HG02970 (cell line): ENCODE measurements around the gene RASSF8.
"Not testable (repeated sequence)": the region's sequence is repeated elsewhere in the genome, so short reads cannot be mapped to it uniquely, and the experiment has no call there.

Experiments used
- ATAC-seq: cut with Tn5 transposase; IDR thresholded peaks from one replicate; pipeline ENCODE4 v1.9.1; 2021; ENCODE audit warnings: mild to moderate bottlenecking, moderate library complexity, moderate number of reproducible peaks; ENCODE audit not compliant: unreplicated experiment, low FRiP score

The RASSF8 gene

DNA sequence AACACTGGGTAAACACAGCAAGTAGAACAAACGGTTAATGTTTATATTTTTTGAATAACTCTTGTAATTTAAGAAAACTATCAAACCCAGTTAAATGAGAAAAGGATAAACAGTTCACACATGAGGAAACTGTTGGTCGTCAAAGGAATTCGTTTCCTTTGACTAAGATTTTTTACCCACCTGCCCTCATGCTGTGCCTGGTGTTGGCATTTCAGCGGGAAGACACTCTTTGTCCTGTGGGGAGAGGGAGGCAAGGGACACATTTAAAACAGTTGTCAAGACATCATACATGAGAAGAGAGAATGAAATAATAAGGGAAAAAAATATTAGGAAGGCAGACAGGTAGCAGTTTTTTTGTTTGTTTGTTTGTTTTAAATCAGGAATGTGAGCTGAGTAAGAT, 95.9 kb downstream of the RASSF8 start:
- ATAC-seq = no peak

DNA sequence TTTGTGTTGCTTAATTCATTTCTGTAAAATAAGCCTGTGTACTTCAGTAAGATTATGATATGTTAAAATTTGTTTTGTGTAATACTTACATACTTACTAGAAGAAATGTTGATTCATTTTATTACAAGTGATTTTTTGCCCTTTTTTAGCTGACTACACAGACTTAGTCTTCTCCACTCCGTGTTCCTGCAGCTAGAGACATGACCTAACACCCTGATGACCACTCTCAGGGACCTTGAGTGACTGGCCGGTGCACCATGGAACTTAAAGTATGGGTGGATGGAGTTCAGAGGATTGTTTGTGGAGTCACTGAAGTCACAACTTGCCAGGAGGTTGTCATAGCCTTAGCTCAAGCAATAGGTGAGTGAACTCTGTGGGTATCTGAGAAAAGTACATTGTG, 96.6 kb downstream of the RASSF8 start:
- no peak for ATAC-seq

DNA sequence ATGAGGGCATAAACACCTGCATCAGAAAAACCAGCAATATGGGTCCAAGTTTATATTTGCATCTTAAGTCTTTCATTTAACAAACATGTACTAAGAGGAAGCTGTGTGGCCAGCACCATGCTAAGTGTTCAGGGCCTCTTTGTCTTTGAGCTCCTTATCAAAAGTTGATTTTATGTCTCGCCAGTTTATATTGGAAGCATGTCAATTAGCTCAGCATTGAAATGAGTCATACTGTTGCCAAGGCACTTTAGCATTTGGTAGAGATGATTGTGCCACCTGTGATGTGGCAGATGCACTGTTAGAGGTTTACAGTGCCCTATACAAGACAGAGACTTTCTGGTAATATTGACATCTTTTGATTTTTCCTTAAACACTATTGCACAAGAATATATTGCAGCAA, 97.9 kb downstream of the RASSF8 start:
- no peak for ATAC-seq

DNA sequence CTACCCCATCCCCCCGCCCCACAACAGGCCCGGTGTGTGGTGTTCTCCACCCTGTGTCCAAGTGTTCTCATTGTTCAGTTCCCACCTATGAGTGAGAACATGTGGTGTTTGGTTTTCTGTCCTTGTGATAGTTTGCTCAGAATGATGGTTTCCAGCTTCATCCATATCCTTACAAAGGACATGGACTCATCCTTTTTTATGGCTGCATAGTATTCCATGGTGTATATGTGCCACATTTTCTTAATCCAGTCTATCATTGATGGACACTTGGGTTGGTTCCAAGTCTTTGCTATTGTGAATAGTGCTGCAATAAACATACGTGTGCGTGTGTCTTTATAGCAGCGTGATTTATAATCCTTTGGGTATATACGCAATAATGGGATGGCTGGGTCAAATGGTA, 98.8 kb downstream of the RASSF8 start:
- not testable (repeated sequence) for ATAC-seq

DNA sequence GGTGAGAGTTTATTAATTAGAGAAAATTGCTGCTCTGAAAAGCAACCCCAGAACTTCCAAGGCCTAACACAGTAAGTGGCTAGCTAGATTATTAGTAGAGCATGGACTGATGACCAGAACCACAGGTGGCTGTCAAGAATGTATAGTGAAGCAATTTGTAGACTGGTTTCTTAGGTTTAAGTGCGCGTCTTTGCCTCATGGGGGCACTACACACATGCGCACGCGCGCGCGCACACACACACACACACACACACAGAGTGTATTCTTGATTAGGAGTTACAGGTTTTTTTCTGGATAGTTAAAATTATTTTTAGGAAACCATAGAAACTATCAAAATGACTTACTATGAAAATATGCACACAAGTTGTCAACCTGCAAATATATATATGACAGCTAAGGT, 99.8 kb downstream of the RASSF8 start:
- ATAC-seq = no peak

DNA sequence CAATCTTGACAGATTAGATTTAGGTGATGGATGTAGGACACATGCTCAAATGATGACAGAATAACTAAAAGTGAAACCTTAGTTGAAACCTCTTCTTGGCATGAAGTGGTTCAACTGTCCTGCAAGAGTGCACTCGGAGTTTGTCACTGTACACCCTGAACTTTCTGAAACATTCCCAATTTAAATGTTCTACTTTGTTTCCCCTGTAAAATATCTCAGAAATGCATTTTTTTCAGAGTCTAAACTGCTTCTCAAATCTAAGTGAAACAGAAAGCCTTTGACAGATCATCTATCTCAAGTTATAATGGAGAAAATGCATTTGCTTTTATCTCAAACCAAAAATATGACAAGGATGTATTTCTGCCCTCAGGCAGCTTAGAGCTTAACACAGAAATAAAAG, 100.3 kb downstream of the RASSF8 start:
- no peak for ATAC-seq

DNA sequence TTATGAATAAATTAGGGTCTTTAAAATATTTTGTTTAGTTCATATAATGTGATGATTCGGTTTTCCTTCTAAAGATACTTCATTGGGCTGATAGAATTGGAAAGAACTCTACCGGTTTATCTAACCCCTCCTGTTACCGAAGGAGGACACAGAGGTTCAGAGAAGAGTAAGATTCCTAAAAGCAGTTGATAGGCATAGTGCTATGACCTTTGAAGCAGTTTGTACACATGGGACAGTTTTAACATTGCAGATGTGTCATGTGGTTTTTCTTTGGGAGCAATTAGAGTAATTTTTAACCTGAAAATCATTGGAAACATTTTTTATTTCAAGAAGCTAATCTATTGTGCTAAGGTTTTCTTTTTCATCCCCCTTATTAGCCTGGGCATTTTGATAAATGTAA, 103.5 kb downstream of the RASSF8 start:
- no peak for ATAC-seq

DNA sequence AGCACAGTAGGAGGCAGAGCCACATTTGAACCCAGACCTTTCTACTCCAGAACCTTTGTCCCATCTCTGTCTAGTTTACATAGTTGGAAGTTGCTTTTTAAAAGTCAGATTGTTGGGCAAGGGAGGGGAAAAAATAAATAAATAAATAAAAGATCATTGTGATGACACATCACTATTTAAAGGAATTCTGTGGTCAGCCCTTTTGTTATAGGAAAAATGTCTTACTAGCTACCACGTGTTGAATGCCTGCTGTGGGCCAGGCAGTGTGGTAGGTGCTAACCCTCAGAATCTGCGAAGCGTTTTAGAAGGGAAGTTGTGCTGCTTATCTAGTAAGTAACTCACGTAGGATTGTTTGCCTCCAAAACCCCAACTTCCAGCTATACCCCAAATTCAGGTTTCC, 104.1 kb downstream of the RASSF8 start:
- no peak for ATAC-seq

DNA sequence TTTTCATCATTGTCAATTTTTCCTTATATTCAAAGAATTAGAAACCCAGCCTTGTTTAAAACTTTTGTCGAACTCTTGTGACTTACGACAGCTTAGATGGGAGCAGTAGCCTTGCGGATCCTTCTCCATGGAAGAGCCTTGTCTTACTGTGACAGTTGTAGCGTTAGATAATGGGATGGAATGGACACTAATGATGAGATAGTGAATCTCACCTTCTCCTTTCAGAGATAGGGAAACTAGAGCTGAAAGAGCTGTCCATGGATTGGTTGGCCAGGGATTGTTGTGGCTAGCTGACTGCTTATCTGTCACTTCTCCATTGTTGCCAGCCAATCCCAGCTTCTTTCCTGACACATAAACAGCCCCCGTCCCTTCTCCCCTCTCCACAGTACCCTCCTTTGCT, 107.0 kb downstream of the RASSF8 start:
- ATAC-seq = no peak

DNA sequence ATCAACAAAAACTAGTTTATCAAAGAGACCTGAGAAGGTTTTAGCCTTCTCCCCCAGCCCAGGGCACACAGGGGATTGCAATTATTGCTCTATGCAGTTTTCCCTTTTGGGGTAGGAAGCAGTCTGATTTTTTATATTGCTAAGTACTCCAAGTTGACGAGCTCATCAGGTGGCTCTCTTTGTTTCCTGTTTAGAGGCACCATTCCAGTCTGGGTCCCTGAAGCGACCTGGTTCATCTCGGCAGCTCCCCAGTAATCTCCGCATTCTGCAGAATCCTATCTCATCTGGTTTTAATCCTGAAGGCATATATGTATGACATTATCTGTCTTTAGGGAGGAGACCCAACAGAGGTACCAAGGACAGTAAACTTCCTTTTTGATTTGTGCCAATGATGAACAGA, 110.0 kb downstream of the RASSF8 start:
- ATAC-seq = no peak

DNA sequence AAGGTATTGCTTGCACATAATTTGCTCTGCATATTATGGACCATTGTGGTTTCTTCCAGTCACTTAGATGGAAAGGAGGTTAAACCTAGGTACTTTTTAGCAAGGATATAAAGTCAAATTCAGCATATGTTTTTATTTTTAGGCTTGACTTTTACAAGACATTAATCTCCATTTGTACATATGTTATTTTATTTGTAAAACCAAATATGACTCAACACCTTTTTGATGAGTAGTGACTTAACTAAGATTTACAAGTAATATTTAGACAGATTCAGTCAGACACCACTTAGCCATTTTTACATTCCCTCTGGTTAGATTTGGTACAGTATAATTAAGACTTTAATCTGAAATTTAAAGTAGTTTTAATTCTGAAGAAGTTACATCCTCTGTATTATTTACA, 111.3 kb downstream of the RASSF8 start:
- no peak for ATAC-seq

DNA sequence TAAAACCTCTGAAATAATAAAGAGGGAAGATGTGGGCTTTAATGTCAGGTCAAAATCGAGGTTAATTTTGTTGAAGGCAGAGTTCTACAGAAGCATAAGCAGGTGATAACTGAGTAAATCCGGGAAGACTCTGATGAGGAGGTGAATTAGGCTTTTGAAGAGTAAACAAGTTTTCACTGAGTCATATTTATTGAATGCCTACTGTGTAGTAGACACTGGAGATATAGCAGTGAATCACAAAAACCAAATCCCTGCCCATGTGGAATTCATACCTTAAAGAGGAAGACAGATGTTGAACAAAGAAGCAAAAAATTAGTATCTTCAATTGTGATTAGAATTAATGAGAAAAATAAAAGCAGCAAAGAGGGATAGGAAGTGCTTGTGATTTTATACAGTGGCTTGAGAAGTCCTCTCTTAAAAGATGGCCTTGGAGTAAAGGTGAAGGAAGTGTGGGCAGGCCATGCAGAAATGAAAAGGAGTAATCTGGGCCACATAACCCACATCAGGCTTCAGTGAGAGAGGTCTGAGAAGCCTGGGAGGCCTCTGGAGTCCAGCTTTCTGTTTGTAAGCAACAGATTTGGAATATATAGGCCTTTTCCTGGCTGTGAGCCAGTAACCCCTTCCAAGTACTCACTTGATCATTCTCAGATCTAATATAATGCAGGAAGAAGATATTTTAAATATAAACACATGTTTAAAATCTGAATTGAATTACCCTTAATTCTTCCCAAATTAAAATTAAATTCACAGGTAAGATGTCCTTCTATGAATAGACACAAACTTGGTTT, 119.6 kb downstream of the RASSF8 start:
- no peak for ATAC-seq

DNA sequence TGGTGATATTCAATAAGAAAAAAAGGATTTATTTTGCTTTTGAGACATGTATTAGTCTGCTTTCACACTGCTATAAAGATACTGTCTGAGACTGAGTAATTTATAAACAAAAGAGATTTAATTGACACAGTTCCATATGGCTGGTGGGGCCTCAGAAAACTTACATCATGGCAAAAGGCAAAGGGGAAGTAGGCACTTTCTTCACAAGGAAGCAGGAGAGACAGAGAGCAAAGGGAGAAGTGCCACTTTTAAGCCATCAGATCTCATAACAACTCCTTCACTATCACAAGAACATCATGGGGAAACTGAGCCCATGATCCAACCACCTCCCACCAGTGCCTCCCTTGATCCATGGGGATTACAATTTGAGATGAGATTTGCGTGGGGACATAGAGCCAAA, 122.4 kb downstream of the RASSF8 start:
- ATAC-seq = no peak

DNA sequence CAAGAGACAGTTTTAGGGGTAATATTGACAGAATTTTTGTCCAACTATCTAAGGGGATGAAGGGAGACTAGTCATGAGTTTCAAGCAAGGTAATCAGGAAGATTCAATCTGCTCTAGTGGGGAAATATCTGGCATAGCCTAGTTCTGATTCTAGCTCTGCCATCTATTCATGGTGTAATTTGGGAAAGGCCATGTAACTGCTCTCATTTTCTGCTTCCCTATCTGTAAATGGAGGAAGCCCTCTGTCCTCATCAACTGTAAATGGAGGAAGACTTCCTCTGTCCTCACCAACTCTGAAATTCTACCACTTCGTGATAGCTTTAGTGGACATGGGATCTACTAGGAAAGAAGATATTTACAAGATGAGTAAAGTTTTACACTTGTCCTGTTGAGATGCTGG, 128.5 kb downstream of the RASSF8 start:
- ATAC-seq = no peak

DNA sequence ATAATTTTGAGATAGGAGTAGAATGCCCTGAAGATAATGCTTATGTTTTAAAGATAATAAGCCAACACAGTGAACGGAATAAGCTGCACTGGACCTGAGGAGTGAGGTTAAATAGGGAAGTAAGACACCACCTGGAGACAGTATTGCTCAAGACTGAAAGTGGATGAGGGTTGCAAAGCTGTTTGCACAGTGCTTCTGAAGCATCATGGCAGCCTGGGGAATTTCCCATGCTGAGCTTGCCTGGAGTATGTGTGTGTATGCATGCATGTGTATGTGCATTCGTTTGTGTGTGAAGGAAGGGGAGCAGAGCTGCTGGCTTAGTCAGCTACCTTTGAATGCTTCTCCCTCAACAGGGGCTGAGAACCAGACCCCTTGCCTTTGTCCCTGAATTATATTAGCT, 130.5 kb downstream of the RASSF8 start:
- peak; percentile 75 for ATAC-seq

DNA sequence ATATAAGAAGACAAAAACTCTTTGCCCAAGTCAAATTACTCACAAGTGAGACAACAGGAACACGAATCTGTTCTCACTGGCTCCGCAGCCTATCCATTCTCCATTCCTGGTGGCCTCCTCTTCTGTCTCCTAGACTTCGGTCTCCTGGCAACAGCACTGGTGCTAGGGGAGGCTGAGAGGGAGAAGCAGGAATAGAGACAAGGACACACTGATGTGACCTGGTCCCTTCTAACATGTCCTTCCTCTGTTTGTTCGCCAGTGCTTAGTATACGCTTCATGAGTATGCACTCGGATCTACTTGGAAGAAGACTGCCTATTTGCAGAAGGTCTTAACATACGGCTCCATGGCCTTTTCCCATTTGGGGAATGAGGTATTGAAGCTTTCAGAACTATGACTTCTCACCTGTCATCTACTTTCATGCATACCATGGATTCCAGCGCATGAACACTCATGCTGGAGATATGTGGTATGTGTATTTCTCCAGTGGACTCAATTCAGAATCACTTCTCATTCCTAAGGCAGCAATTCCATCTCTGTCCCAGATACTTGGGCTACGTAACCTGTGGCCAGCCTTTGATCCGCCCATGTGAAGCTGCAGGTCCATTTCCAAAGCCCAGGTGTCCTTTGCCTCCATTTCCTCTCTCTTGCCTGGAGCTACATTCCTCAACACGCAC, 132.5 kb downstream of the RASSF8 start:
- no peak for ATAC-seq

DNA sequence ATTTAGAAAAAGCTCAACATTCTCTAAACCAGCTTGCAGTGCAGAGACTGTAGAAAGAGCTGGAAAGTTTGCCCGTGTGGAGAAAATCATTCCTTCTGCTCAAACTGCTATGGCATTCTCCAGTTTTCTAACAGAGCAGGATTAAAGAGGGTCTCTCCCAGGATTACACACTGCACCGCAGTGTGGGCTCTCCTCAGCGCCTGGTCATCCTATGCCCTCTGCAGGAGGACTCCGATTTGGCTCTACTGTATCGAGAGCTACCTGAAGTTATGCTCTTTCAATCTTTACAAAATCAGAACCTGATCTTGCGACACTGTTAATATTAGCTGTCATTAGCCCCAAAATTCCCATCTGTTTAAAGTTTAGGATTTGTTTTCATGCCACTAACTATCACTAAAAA, 133.3 kb downstream of the RASSF8 start:
- no peak for ATAC-seq

DNA sequence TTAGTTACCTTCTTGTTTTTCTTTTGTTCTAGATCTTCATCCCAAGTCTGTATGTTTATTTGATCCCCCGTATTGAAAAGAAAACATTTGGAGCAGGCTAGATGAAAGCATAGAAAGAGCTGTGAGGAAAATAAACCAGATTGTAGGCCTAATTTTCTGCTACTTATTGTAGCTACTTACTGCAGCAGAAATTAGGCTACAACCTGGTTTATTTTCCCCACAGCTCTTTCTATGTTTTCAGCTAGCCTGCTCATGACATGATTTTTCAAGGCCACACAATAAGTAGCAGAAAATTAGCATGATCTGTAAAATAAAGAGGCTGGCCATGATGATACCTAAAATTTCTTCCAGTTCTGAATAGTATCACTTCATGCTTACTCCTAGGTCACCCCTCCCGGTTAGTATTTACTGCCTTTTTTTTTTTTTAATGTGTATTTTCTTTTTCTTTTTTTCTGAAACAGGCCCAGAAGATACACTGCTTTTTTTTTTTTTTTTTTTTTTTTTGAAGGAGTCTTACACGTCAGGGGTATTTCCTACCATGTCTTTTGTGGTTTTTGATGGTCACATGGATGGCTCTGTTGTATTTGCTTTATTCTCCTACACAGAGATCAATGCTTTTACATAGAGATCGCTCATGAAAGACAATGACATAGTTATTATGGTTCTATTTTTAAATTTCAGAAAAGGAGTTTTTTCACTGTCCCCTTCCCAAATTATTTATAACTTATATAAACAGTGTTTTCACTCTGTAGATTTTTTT, 134.0 kb downstream of the RASSF8 start:
- no peak for ATAC-seq

DNA sequence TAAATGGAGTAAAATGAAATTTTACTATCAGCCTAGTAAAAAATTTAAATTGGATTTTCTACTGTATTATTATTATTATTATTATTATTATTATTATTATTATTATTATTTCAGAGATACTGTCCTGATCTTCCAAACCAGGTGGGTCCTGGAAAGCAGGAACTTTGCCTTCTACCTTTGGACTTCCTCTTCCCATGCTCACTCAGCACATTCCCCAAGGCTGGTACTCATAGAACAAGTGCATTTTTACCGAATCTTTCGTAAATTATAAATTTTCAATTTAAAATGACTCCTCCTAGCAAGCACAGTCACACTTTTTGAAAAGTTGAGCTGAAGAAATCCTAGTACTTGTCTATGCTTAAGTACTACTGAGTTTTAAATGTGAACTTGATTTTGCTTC, 136.7 kb downstream of the RASSF8 start:
- ATAC-seq = no peak

DNA sequence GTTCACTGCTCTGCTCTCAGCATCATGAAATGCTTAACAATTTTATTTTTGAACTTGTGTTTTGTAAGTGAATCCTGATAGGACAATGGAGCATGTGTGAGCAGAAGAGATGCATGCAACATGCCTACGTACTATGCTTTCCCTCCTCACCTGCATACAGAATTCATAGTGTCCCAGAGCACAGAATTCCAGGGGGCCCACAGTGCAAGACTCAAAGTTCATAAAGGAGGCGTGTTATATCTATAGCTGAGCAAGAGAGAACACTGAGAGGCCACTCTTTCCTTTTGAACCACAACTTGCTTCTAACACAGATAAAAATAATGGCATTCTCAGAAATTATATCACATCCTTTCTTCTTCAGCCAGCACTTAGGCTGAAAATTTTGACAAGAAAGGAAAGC, 137.6 kb downstream of the RASSF8 start:
- ATAC-seq = no peak

DNA sequence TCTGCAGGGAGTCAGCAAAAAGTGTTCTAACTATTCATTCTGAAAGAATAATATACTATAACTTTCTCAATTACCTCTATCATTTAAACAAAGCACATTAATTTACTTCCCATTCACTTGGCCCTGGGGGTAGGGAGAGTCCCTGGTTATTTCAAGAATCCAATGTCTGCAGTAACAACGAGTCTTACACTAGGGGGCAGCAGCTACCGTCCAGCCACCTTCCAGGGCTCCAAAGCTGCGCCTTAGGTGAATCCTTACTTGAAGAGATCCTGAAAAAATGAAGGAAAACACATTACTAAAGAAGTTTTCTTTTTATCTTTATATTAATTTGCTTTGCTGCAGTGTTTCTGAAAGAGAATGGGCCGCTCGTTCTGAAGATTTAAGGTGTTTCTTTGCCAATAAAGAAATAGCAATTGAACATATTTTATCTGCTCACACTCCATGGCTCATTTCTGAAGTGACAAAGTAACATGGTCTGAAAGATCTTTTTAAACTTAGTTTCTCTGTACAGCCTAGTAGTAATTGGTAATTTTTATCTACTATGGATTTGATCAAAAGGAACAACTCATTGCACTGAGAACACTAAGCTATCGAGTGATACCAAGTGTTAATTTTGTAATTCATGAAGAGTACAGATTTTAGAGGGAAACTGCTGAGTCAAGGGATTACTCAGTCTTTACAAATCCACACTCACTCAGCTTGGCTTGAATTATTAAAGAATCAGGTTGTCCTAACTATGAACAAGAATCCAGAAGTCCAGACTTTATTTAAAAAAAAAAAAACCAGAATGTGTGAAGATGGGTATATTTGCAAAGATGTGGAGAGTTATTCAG, 138.8 kb downstream of the RASSF8 start:
- ATAC-seq = no peak
